ENCODE data around the gene MVB12A.

MVB12A gene

GRCh38 chr19:17406887-17407196, 13.0 kb upstream of the MVB12A start:
- Histone ChIP-seq H3K9ac (peak overlapping the region; percentile 51; the same call in 1 of the 2 replicates), H3K27ac (peak overlapping the region; percentile 87), H3K4me3 (IDR thresholded peaks at IDR 0.05; ENCODE audit: insufficient read depth, low read depth, low read length) (no peak overlapping the region), H3K27me3 (ENCODE audit: insufficient read depth, low read depth) (no peaks in the 10 kb centered on the region), H3K36me3 (ENCODE audit: insufficient read depth) (no peaks in the 10 kb centered on the region), H3K79me2 (ENCODE audit: insufficient read depth, low read depth) (peaks cover 32% of the 10 kb centered on the region), H4K20me1 (ENCODE audit: insufficient read depth) (0 out of 2 replicates have a peak, but pooled peaks cover 7% of the 10 kb centered on the region), H3K4me1 (ENCODE audit: low read depth, poor library complexity, severe bottlenecking) (peaks cover 58% of the 10 kb centered on the region), H2AFZ (ENCODE audit: low read depth) (no peak overlapping the region), H3K4me2 (peak overlapping the region; percentile 81)
- no peak for TF ChIP-seq CTCF (conservative IDR thresholded peaks at IDR 0.05; ENCODE audit: low read depth, low read length)

- Histone ChIP-seq H3K4me1 (ENCODE audit: low read depth, poor library complexity, severe bottlenecking) (peaks cover 76% of the 10 kb centered on the region), H2AFZ (ENCODE audit: low read depth) (no peak overlapping the region), H3K36me3 (ENCODE audit: insufficient read depth) (no peaks in the 10 kb centered on the region), H3K27me3 (ENCODE audit: insufficient read depth, low read depth) (no peaks in the 10 kb centered on the region), H3K79me2 (ENCODE audit: insufficient read depth, low read depth) (peaks cover 4% of the 10 kb centered on the region), H3K27ac (no peak overlapping the region), H3K9ac (no peak overlapping the region), H4K20me1 (ENCODE audit: insufficient read depth) (no peaks in the 10 kb centered on the region), H3K4me3 (IDR thresholded peaks at IDR 0.05; ENCODE audit: insufficient read depth, low read depth, low read length) (no peak overlapping the region), H3K4me2 (no peak overlapping the region)
- no peak for TF ChIP-seq CTCF (conservative IDR thresholded peaks at IDR 0.05; ENCODE audit: low read depth, low read length)
These were observed 9.9 kb upstream of the MVB12A start for GRCh38 chr19:17409990-17410389.

GRCh38 chr19:17411801-17412200, 8.0 kb upstream of the MVB12A start:
- H3K9ac ChIP-seq = no peak overlapping the region; the same call in 1 of the 2 replicates
- peak overlapping the region; percentile 50 for H3K4me2 ChIP-seq
- no peak for TF ChIP-seq CTCF (conservative IDR thresholded peaks at IDR 0.05; ENCODE audit: low read depth, low read length)
- no peaks in the 10 kb centered on the region for H3K36me3 ChIP-seq (ENCODE audit: insufficient read depth)
- H3K27me3 ChIP-seq (ENCODE audit: insufficient read depth, low read depth) = no peaks in the 10 kb centered on the region
- H4K20me1 ChIP-seq (ENCODE audit: insufficient read depth) = no peaks in the 10 kb centered on the region
- H3K4me3 ChIP-seq (IDR thresholded peaks at IDR 0.05; ENCODE audit: insufficient read depth, low read depth, low read length) = no peak overlapping the region
- peak overlapping the region; percentile 44; the same call in 1 of the 2 replicates for H2AFZ ChIP-seq (ENCODE audit: low read depth)
- no peaks in the 10 kb centered on the region for H3K79me2 ChIP-seq (ENCODE audit: insufficient read depth, low read depth)
- peak overlapping the region; percentile 60 for H3K27ac ChIP-seq
- peaks cover 64% of the 10 kb centered on the region for H3K4me1 ChIP-seq (ENCODE audit: low read depth, poor library complexity, severe bottlenecking)

- Histone ChIP-seq H2AFZ (ENCODE audit: low read depth) (no peak overlapping the region), H3K4me2 (peak overlapping the region; percentile 50; the same call in 1 of the 2 replicates), H3K9ac (no peak overlapping the region), H3K36me3 (ENCODE audit: insufficient read depth) (no peaks in the 10 kb centered on the region), H3K79me2 (ENCODE audit: insufficient read depth, low read depth) (no peaks in the 10 kb centered on the region), H3K27me3 (ENCODE audit: insufficient read depth, low read depth) (no peaks in the 10 kb centered on the region), H3K4me3 (IDR thresholded peaks at IDR 0.05; ENCODE audit: insufficient read depth, low read depth, low read length) (no peak overlapping the region), H4K20me1 (ENCODE audit: insufficient read depth) (no peaks in the 10 kb centered on the region), H3K4me1 (ENCODE audit: low read depth, poor library complexity, severe bottlenecking) (peaks cover 48% of the 10 kb centered on the region), H3K27ac (no peak overlapping the region)
- no peak for TF ChIP-seq CTCF (conservative IDR thresholded peaks at IDR 0.05; ENCODE audit: low read depth, low read length)
These were observed 5.8 kb upstream of the MVB12A start for GRCh38 chr19:17414097-17414496.
